ENCODE results near the gene C10orf90.

Gene C10orf90

GRCh38 chr10:126511917-126512479 lies 158.5 kb downstream of the C10orf90 start:
- no peak for DNase-seq (ENCODE audit: low read depth, low spot score)
- no peak overlapping the region for H3K27ac ChIP-seq

GRCh38 chr10:126509182-126509581 lies 161.3 kb downstream of the C10orf90 start:
- no peak overlapping the region for H3K27ac ChIP-seq
- DNase-seq (ENCODE audit: low read depth, low spot score): no peak

GRCh38 chr10:126508535-126509040 lies 161.9 kb downstream of the C10orf90 start:
- no peak overlapping the region for H3K27ac ChIP-seq
- no peak for DNase-seq (ENCODE audit: low read depth, low spot score)

- no peak overlapping the region for H3K27ac ChIP-seq
- no peak for DNase-seq (ENCODE audit: low read depth, low spot score)
These were observed 165.8 kb downstream of the C10orf90 start for GRCh38 chr10:126504761-126505112.

- H3K27ac ChIP-seq: no peak overlapping the region
- no peak for DNase-seq (ENCODE audit: low read depth, low spot score)
These were observed 166.3 kb downstream of the C10orf90 start for GRCh38 chr10:126504063-126504760.

GRCh38 chr10:126503392-126504062 lies 167.0 kb downstream of the C10orf90 start:
- no peak overlapping the region for H3K27ac ChIP-seq
- DNase-seq (ENCODE audit: low read depth, low spot score): no peak

- H3K27ac ChIP-seq: no peak overlapping the region
- DNase-seq (ENCODE audit: low read depth, low spot score): no peak
These were observed 168.1 kb downstream of the C10orf90 start for GRCh38 chr10:126502441-126502840.

- no peak overlapping the region for H3K27ac ChIP-seq
- DNase-seq (ENCODE audit: low read depth, low spot score): no peak
These were observed 168.7 kb downstream of the C10orf90 start for GRCh38 chr10:126501828-126502227.

GRCh38 chr10:126500866-126501265 lies 169.6 kb downstream of the C10orf90 start:
- no peak for DNase-seq (ENCODE audit: low read depth, low spot score)
- no peak overlapping the region for H3K27ac ChIP-seq

GRCh38 chr10:126500185-126500584 lies 170.3 kb downstream of the C10orf90 start:
- H3K27ac ChIP-seq: no peak overlapping the region
- no peak for DNase-seq (ENCODE audit: low read depth, low spot score)

GRCh38 chr10:126499744-126500143 lies 170.7 kb downstream of the C10orf90 start:
- H3K27ac ChIP-seq: no peak overlapping the region
- no peak for DNase-seq (ENCODE audit: low read depth, low spot score)

GRCh38 chr10:126497672-126498071 lies 172.8 kb downstream of the C10orf90 start:
- no peak overlapping the region for H3K27ac ChIP-seq
- no peak for DNase-seq (ENCODE audit: low read depth, low spot score)

GRCh38 chr10:126496771-126497545 lies 173.5 kb downstream of the C10orf90 start:
- H3K27ac ChIP-seq: no peak overlapping the region
- no peak for DNase-seq (ENCODE audit: low read depth, low spot score)

- H3K27ac ChIP-seq: no peak overlapping the region
- DNase-seq (ENCODE audit: low read depth, low spot score): no peak
These were observed 179.0 kb downstream of the C10orf90 start for GRCh38 chr10:126491476-126491875.

GRCh38 chr10:126481181-126481580 lies 189.3 kb downstream of the C10orf90 start:
- no peak for DNase-seq (ENCODE audit: low read depth, low spot score)
- H3K27ac ChIP-seq: no peak overlapping the region

- no peak overlapping the region for H3K27ac ChIP-seq
- no peak for DNase-seq (ENCODE audit: low read depth, low spot score)
These were observed 189.8 kb downstream of the C10orf90 start for GRCh38 chr10:126480648-126481047.

- no peak for DNase-seq (ENCODE audit: low read depth, low spot score)
- H3K27ac ChIP-seq: no peak overlapping the region
These were observed 191.1 kb downstream of the C10orf90 start for GRCh38 chr10:126479280-126479895.

GRCh38 chr10:126478546-126478945 lies 191.9 kb downstream of the C10orf90 start:
- no peak overlapping the region for H3K27ac ChIP-seq

GRCh38 chr10:126476246-126476645 lies 194.2 kb downstream of the C10orf90 start:
- no peak for DNase-seq (ENCODE audit: low read depth, low spot score)
- no peak overlapping the region for H3K27ac ChIP-seq

More at GRCh38 chr10:126478546-126478945, 191.9 kb downstream of the C10orf90 start:
- DNase-seq (ENCODE audit: low read depth, low spot score): no peak

GRCh38 chr10:126475074-126475691 lies 195.3 kb downstream of the C10orf90 start:
- no peak for DNase-seq (ENCODE audit: low read depth, low spot score)
- H3K27ac ChIP-seq: no peak overlapping the region
